ENCODE measurements around the gene ADCY5. TPM values are rescaled to one million over a fixed set of nuclear protein-coding genes. Genes with fewer than 3 reads are reported as not detected.

ADCY5 gene
- polyA plus RNA-seq, 2 donors: 4.4 to 5.0 TPM

DNA sequence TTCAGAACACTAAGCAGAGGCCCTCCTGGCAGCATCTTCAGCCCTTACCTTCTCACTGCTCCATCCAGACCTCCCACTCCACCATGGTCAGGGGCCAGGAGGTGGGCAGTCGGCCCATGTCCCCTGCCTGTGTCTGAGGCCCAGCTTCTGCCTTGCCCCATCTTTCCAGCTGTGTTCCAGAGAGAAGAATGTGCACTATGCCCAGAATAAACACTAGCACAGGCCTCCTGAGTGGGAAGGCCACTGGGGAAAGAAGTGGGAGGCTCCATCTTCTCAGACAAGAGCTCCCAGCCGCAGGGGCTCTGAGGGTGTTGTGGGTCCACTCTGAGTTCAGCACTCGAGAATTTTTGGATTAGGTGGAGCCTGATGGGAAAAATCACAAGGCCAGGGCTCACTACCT is 44.5 kb downstream of the ADCY5 start:
- H3K27me3 ChIP-seq (ENCODE audit: control insufficient read depth in 1 of 2, insufficient read depth in 2 of 2, low read length in 2 of 2): no peaks in the 10 kb centered on the region
- no peaks in the 10 kb centered on the region for H3K36me3 ChIP-seq (ENCODE audit: control insufficient read depth in 2 of 2, insufficient read depth in 2 of 2, low read length in 1 of 2)
- WGBS, 2 donors: 60 to 63% methylated on average over 3 of the region's 3 CpGs
- H3K4me1 ChIP-seq (ENCODE audit: control insufficient read depth in 2 of 2, insufficient read depth in 2 of 2, low read length in 1 of 2): no peaks in the 10 kb centered on the region
- H3K4me3 ChIP-seq (ENCODE audit: low read depth in 1 of 2, low read length in 2 of 2): no peak overlapping the region
- no peaks in the 10 kb centered on the region for H3K9me3 ChIP-seq (ENCODE audit: control insufficient read depth in 2 of 2, insufficient read depth in 1 of 2, low read depth in 1 of 2, low read length in 1 of 2)
- peak overlapping the region; percentile 60 to 64 for H3K27ac ChIP-seq (ENCODE audit: low read depth in 2 of 2, low read length in 1 of 2)

DNA sequence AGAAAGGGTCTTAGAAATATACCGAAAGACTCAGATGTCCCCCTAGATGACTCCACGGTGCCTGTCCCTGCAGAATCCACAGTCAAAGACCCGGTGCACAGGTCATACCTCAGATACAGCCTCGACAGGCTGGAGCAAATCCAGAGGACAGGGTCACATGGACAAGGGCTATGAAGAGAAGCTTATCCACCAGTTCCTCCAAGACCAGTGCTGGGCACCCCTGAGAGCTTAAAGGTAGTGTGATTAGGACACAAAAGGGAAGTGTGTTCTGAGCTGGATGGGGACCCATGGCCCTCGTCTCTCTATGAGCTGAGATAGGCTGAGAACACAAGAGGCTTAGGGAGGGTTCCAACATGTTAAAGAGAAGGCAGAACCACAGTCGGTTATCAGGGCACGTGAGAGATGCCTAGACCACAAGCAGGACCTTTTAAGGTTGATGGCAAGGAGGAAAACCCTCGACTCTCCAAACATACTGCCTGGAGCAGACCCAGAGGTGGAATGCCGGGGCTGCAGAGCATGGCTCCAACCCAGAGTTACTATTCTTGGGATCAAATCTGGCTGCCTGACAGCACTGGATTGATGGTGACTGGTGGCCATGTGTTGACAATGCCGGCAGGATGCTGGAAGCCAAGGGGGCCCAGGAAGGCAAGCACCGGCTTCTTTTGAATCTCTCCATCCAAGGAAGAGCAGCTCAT is 46.9 kb downstream of the ADCY5 start:
- no peaks in the 10 kb centered on the region for H3K9me3 ChIP-seq (ENCODE audit: control insufficient read depth in 2 of 2, insufficient read depth in 1 of 2, low read depth in 1 of 2, low read length in 1 of 2)
- no peaks in the 10 kb centered on the region for H3K4me1 ChIP-seq (ENCODE audit: control insufficient read depth in 2 of 2, insufficient read depth in 2 of 2, low read length in 1 of 2)
- no peaks in the 10 kb centered on the region for H3K27me3 ChIP-seq (ENCODE audit: control insufficient read depth in 1 of 2, insufficient read depth in 2 of 2, low read length in 2 of 2)
- no peaks in the 10 kb centered on the region for H3K36me3 ChIP-seq (ENCODE audit: control insufficient read depth in 2 of 2, insufficient read depth in 2 of 2, low read length in 1 of 2)
- WGBS, 2 donors: 74 to 75% methylated on average over 11 of the region's 11 CpGs
- peak overlapping the region; percentile 58 to 65 for H3K27ac ChIP-seq (ENCODE audit: low read depth in 2 of 2, low read length in 1 of 2)
- no peak overlapping the region for H3K4me3 ChIP-seq (ENCODE audit: low read depth in 1 of 2, low read length in 2 of 2)

DNA sequence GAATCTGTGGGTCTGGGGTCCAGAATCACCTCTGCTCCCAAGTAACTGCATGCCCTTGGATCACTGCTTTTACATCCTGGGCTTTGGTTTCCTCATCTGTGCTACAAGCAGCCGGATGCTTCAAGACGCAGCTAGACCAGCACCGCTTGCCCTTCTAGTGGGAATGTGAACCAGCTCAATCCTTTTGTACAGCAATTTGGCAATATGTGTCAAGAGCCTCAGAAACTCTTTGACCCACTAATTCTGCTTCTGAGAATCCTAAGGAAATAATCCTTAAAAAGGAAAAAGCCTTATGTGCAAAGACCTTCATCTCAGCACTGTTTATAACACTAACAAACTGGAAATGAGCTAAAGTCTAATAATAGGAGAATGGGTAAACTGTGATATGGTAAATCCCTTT is 48.7 kb downstream of the ADCY5 start:
- Histone ChIP-seq H3K27ac (ENCODE audit: low read depth in 2 of 2, low read length in 1 of 2) (peak overlapping the region; percentile 7 to 45), H3K36me3 (ENCODE audit: control insufficient read depth in 2 of 2, insufficient read depth in 2 of 2, low read length in 1 of 2) (no peaks in the 10 kb centered on the region), H3K9me3 (ENCODE audit: control insufficient read depth in 2 of 2, insufficient read depth in 1 of 2, low read depth in 1 of 2, low read length in 1 of 2) (no peaks in the 10 kb centered on the region), H3K4me3 (ENCODE audit: low read depth in 1 of 2, low read length in 2 of 2) (no peak overlapping the region), H3K4me1 (ENCODE audit: control insufficient read depth in 2 of 2, insufficient read depth in 2 of 2, low read length in 1 of 2) (peaks cover 0 to 3% of the 10 kb centered on the region in 2 donors), H3K27me3 (ENCODE audit: control insufficient read depth in 1 of 2, insufficient read depth in 2 of 2, low read length in 2 of 2) (no peaks in the 10 kb centered on the region)
- WGBS, 2 donors: 75 to 87% methylated on average over 3 of the region's 3 CpGs

DNA sequence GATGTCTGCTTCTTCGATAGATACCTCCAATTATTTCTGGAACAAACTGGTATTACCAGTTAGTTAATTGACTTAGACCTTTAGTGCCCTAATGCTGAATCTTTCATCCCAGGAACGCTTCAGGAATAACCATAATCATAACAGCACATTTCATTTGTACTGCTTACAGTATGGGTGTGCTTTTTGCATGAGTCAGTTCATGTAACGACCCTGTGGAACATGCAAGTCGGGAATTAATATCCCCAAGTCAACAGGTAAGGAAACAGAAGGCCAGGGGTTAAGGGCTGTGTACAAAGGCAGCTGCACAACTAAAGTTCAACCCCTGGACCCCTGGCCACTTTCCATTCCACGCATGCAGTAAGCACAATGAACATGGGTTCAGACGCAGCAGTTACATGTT is 49.2 kb downstream of the ADCY5 start:
- H3K27ac ChIP-seq (ENCODE audit: low read depth in 2 of 2, low read length in 1 of 2): peak overlapping the region; percentile 7 to 45
- no peak overlapping the region for H3K4me3 ChIP-seq (ENCODE audit: low read depth in 1 of 2, low read length in 2 of 2)
- peaks cover 0 to 4% of the 10 kb centered on the region in 2 donors for H3K4me1 ChIP-seq (ENCODE audit: control insufficient read depth in 2 of 2, insufficient read depth in 2 of 2, low read length in 1 of 2)
- no peaks in the 10 kb centered on the region for H3K27me3 ChIP-seq (ENCODE audit: control insufficient read depth in 1 of 2, insufficient read depth in 2 of 2, low read length in 2 of 2)
- 40 to 43% methylated on average over 6 of the region's 6 CpGs for WGBS, 2 donors
- H3K36me3 ChIP-seq (ENCODE audit: control insufficient read depth in 2 of 2, insufficient read depth in 2 of 2, low read length in 1 of 2): no peaks in the 10 kb centered on the region
- no peaks in the 10 kb centered on the region for H3K9me3 ChIP-seq (ENCODE audit: control insufficient read depth in 2 of 2, insufficient read depth in 1 of 2, low read depth in 1 of 2, low read length in 1 of 2)

DNA sequence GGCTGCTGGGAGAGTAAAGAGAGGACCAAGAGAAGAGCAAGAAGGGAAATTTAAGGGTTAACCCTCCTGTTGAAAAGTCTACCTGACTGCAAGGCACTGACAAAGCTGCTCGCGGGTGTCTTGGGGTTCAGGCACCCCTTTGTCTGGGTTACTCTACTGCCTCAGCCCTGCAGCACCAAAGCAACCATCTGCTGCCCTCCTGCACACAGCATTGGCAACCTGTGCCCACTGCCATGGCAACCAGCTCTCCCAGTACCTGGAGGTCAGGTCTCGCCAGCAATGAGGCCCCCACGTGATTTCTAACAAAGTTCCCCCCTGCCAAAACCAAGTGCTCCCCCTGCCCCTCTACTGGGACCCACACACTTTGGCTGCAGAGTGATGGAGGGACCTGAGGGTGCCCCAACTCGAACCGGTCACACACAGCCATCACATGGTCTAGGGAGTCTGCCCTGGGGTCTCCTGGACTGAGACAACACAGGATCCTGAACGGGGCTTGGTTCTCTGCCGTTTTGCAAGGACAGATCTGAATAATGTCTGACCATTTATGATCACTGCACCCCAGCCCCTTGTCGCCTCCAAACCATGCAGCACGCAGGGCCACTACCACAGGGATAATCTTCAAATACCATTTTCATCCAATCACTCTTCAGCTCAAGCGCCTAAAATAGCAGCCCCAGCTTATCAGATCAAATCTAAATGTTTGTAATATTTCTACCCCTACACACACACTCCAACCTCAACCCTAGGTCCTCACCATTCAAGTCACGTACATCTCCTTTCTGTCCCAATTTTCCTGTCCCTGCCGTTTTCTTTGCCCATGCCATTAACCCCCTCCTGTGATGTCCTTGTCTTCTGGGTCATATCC is 50.7 kb downstream of the ADCY5 start:
- H3K9me3 ChIP-seq (ENCODE audit: control insufficient read depth in 2 of 2, insufficient read depth in 1 of 2, low read depth in 1 of 2, low read length in 1 of 2): no peaks in the 10 kb centered on the region
- H3K27ac ChIP-seq (ENCODE audit: low read depth in 2 of 2, low read length in 1 of 2): peak overlapping the region; percentile 34 to 58
- no peaks in the 10 kb centered on the region for H3K36me3 ChIP-seq (ENCODE audit: control insufficient read depth in 2 of 2, insufficient read depth in 2 of 2, low read length in 1 of 2)
- H3K27me3 ChIP-seq (ENCODE audit: control insufficient read depth in 1 of 2, insufficient read depth in 2 of 2, low read length in 2 of 2): no peaks in the 10 kb centered on the region
- H3K4me1 ChIP-seq (ENCODE audit: control insufficient read depth in 2 of 2, insufficient read depth in 2 of 2, low read length in 1 of 2): peaks cover 0 to 4% of the 10 kb centered on the region in 2 donors
- 71 to 72% methylated on average over 13 of the region's 13 CpGs for WGBS, 2 donors
- H3K4me3 ChIP-seq (ENCODE audit: low read depth in 1 of 2, low read length in 2 of 2): no peak overlapping the region

DNA sequence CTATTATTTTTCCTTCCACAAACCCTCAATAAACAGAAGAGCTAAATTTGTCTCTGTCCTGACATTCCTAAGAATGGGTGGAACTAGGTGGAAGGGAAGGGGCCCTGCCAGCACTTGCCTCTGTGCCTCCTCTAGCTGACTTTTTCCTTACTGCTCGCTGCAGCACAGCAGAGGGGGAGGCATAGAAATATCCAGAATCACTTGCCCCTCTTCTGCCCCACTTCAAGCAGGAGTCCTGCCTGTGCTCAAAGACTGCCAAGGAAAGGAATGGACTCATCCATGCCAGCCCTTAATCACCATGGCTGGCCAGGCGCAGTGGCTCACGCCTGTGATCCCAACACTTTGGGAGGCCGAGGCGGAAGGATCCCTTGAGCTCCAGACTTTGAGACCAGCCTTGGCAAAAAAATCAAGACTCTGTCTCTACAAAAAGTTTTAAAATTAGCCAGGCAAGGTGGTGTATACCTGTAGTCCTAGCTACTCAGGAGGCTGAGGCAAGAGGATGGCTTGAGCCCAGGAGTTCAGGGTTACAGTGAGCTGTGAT is 51.8 kb downstream of the ADCY5 start:
- 74 to 82% methylated on average over 5 of the region's 5 CpGs for WGBS, 2 donors
- Histone ChIP-seq H3K4me3 (ENCODE audit: low read depth in 1 of 2, low read length in 2 of 2) (no peak overlapping the region), H3K36me3 (ENCODE audit: control insufficient read depth in 2 of 2, insufficient read depth in 2 of 2, low read length in 1 of 2) (no peaks in the 10 kb centered on the region), H3K27me3 (ENCODE audit: control insufficient read depth in 1 of 2, insufficient read depth in 2 of 2, low read length in 2 of 2) (no peaks in the 10 kb centered on the region), H3K27ac (ENCODE audit: low read depth in 2 of 2, low read length in 1 of 2) (peak overlapping the region; percentile 57 to 61), H3K9me3 (ENCODE audit: control insufficient read depth in 2 of 2, insufficient read depth in 1 of 2, low read depth in 1 of 2, low read length in 1 of 2) (no peaks in the 10 kb centered on the region), H3K4me1 (ENCODE audit: control insufficient read depth in 2 of 2, insufficient read depth in 2 of 2, low read length in 1 of 2) (peaks cover 0 to 4% of the 10 kb centered on the region in 2 donors)

DNA sequence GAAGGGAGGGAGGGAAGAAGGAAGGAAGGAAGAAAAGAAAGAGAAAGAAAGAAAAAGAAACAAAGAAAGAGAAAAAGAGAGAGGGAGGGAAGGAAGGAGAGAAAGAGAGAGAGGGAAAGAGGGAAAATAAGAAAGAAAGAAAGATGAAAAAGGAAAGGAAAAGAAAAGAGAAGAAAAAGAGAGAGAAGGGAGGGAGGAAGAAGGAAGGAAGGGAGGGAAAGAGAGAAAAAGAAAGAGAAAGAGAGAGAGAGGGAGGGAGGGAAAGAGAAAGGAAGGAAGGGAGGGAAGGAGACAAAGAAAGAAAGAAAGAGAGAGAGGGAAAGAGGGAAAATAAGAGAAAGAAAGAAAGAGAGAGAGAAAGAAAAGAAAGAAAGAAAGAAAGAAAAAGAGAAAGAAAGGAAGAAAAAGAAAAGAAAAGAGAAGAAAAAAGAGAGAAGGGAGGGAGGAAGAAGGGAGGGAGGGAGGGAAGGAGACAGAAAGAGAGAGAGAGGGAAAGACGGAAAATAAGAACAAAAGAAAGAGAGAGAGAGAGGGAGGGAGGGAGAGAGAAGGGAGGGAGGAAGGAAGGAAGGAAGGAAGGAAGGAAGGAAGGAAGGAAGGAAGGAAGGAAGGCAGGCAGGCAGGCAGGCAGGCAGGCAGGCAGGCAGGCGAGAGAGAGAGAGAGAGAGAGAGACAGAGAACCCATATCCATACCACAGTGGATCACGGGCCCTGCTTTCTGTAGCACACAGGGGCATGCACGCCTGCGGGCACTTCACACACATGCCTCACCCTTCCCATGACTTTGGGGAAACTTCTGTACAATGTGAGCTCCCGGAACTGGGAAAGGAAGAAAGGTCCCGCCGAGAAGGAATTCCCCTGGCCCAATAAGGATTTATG is 52.5 kb downstream of the ADCY5 start:
- H3K27me3 ChIP-seq (ENCODE audit: control insufficient read depth in 1 of 2, insufficient read depth in 2 of 2, low read length in 2 of 2): no peaks in the 10 kb centered on the region
- no peaks in the 10 kb centered on the region for H3K36me3 ChIP-seq (ENCODE audit: control insufficient read depth in 2 of 2, insufficient read depth in 2 of 2, low read length in 1 of 2)
- H3K4me3 ChIP-seq (ENCODE audit: low read depth in 1 of 2, low read length in 2 of 2): no peak overlapping the region
- peaks cover 0 to 4% of the 10 kb centered on the region in 2 donors for H3K4me1 ChIP-seq (ENCODE audit: control insufficient read depth in 2 of 2, insufficient read depth in 2 of 2, low read length in 1 of 2)
- WGBS, 2 donors: 17 to 46% methylated on average over 7 of the region's 8 CpGs
- H3K27ac ChIP-seq (ENCODE audit: low read depth in 2 of 2, low read length in 1 of 2): peak overlapping the region; percentile 57 to 61
- no peaks in the 10 kb centered on the region for H3K9me3 ChIP-seq (ENCODE audit: control insufficient read depth in 2 of 2, insufficient read depth in 1 of 2, low read depth in 1 of 2, low read length in 1 of 2)

DNA sequence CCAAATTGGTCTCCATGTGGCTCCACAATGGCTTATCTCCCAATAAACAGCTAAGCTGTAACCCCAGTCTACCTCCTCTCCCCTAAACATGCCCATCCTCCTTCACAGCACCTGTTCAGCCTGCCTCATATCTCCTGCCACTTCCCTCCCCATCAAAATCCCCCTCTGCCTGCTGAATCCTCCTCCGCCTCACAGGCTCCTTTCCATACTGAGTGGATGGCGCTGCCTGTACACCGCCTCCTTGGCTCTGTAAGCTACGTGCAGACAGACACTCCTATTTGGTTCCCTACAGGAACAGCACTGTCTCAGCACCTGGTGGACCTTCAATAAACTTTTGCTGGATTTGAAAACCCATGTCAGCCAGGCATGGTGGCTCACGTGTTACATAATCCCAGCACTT is 53.7 kb downstream of the ADCY5 start:
- Histone ChIP-seq H3K27me3 (ENCODE audit: control insufficient read depth in 1 of 2, insufficient read depth in 2 of 2, low read length in 2 of 2) (no peaks in the 10 kb centered on the region), H3K4me3 (ENCODE audit: low read depth in 1 of 2, low read length in 2 of 2) (no peak overlapping the region), H3K9me3 (ENCODE audit: control insufficient read depth in 2 of 2, insufficient read depth in 1 of 2, low read depth in 1 of 2, low read length in 1 of 2) (no peaks in the 10 kb centered on the region), H3K4me1 (ENCODE audit: control insufficient read depth in 2 of 2, insufficient read depth in 2 of 2, low read length in 1 of 2) (peaks cover 0 to 4% of the 10 kb centered on the region in 2 donors), H3K36me3 (ENCODE audit: control insufficient read depth in 2 of 2, insufficient read depth in 2 of 2, low read length in 1 of 2) (no peaks in the 10 kb centered on the region), H3K27ac (ENCODE audit: low read depth in 2 of 2, low read length in 1 of 2) (peak overlapping the region in 1 of 2 donors; percentile 35)
- 87 to 89% methylated on average over 5 of the region's 5 CpGs for whole genome bisulfite sequencing, 2 donors

DNA sequence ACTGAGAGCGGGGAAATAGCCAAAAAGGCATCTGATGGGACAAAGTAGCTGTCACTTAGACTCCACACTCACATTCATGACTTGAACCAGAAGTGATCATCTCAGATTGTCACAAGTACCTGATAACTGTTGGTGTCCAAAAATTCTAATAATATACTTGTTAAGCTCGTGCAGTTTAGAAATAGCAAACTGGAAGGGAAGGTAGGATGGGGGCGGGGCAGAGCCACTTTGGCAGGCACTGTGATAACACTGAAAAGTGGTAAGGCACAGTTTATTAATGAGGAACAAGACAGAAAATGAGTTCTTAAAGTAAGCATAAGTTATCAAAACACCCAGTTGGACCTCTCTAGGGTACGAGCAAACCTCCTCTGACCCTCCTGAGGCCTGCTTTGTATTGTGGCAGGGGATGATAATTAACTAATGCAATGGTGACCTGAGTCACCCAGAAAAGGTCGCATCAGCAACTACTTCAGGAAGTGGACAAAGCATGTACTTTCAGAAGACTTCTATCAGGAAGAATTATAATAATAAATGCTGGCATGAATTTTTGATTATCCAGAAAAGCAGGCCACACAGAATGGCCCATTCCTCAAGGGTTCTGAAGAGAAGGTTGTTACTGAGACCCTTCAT is 54.4 kb downstream of the ADCY5 start:
- no peaks in the 10 kb centered on the region for H3K27me3 ChIP-seq (ENCODE audit: control insufficient read depth in 1 of 2, insufficient read depth in 2 of 2, low read length in 2 of 2)
- 64 to 69% methylated on average over 5 of the region's 5 CpGs for WGBS, 2 donors
- no peak overlapping the region for H3K4me3 ChIP-seq (ENCODE audit: low read depth in 1 of 2, low read length in 2 of 2)
- peaks cover 2 to 4% of the 10 kb centered on the region in 2 donors for H3K4me1 ChIP-seq (ENCODE audit: control insufficient read depth in 2 of 2, insufficient read depth in 2 of 2, low read length in 1 of 2)
- no peaks in the 10 kb centered on the region for H3K9me3 ChIP-seq (ENCODE audit: control insufficient read depth in 2 of 2, insufficient read depth in 1 of 2, low read depth in 1 of 2, low read length in 1 of 2)
- H3K27ac ChIP-seq (ENCODE audit: low read depth in 2 of 2, low read length in 1 of 2): peak overlapping the region in 1 of 2 donors; percentile 0
- H3K36me3 ChIP-seq (ENCODE audit: control insufficient read depth in 2 of 2, insufficient read depth in 2 of 2, low read length in 1 of 2): no peaks in the 10 kb centered on the region

Measured in esophagus (tissue), 2 donors.